ENCODE results near the gene RBMXL3.
"Not testable (repeated sequence)": the region's sequence is repeated elsewhere in the genome, so short reads cannot be mapped to it uniquely, and the experiment has no call there.

The RBMXL3 gene
- 0 to 0.66 (median 0) reads per million in 17 experiments for total RNA-seq

DNA sequence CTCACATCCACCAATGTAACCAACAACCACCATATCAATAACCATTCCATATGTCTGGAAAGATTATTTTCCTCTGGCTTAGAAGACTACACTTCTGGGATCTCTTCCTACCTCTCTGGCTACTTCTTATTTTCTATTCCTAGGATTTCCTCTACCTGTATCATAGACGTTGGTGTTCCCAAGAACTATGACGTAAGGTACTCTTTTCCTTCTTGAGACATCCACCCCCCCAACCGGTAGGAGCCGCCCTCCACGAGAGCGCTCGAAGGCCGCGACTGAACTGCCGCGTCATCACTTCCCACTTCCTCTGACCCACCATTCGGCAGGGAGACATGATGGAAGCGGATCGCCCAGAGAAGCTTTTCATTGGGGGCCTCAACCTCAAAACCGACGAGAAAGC, at the start of gene RBMXL3:
Gene RBMXL3, plus strand, starts transcription at position 301 of the 400 bp plus-strand sequence. Its CDS starts 32 bp downstream, at position 333.
- no peak for DNase-seq

- DNase-seq: no peak
Measured at GRCh38 chrX:115142057-115142456, 47.2 kb upstream of the RBMXL3 start.

DNA sequence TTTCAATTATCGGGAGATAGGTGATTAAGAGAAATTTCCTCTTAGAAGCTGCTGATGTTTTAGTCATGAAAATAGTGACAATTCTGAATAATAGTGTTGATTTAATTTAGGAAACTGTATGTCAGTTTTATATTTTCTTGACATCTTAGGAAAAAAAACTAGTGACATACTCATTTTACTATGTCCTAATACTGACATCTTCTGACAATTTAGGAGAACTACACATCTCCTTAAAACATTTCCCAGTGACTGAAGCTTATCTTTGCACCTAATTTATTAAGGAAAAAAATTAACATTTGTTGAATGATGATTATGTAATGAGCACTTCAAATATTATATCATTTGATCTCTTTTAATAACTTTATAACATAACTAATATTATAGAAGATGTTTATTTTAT, 42.0 kb upstream of the RBMXL3 start:
- DNase-seq: peak in 1 of 4 experiments; percentile 13

DNA sequence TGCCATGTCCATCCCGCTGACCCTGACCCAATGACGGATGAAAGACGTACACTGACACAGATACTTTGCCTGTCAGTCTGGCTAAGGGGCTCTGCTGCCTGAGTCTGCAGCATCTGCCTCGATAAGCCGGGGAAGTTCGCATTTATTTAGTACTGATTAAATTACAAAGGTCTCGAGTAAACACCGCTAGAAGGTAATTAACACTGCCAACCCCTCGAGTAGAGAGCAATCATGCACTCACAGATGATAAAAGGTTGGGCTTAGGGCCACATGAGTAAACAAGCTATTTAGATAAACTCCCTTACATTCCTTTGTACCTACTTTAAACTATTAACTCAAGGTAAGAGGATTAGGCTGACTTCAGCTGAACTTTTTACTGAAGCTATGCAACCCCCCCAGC, 16.0 kb upstream of the RBMXL3 start:
- DNase-seq: no peak

- no peak for DNase-seq
Measured at GRCh38 chrX:115174548-115174947, 14.7 kb upstream of the RBMXL3 start.

- no peak for DNase-seq
Measured at GRCh38 chrX:115177932-115178331, 11.3 kb upstream of the RBMXL3 start.

- DNase-seq: no peak
Measured at GRCh38 chrX:115178473-115178872, 10.7 kb upstream of the RBMXL3 start.

- no peak for DNase-seq
Measured at GRCh38 chrX:115183980-115184379, 5.2 kb upstream of the RBMXL3 start.

- no peak for DNase-seq
Measured at GRCh38 chrX:115189646-115190635, 731 bp downstream of the RBMXL3 start.

- no peak for DNase-seq
Measured at GRCh38 chrX:115190636-115191489, 1.7 kb downstream of the RBMXL3 start.

- no peak for DNase-seq
Measured at GRCh38 chrX:115191490-115192243, 2.5 kb downstream of the RBMXL3 start.

GRCh38 chrX:115192244-115192700, 3.1 kb downstream of the RBMXL3 start:
- no peak for DNase-seq

DNA sequence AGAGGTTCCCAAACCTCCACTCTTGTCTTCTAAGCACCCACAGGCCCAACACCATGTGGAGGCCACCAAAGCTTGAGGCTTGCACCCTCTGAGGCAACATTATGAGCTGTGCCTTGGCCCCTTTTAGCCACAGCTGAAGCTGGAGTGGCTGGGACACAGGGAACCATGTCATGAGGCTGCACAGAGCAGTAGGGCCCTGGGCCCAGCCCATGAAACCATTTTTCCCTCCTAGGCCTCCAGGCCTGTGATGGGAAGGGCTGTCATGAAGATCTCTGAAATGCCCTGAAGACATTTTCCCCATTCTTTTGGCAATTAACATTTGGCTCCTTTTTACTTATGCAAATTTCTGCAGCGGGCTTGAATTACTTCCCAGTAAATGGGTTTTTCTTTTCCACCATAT, 14.8 kb downstream of the RBMXL3 start:
- DNase-seq: no peak

DNA sequence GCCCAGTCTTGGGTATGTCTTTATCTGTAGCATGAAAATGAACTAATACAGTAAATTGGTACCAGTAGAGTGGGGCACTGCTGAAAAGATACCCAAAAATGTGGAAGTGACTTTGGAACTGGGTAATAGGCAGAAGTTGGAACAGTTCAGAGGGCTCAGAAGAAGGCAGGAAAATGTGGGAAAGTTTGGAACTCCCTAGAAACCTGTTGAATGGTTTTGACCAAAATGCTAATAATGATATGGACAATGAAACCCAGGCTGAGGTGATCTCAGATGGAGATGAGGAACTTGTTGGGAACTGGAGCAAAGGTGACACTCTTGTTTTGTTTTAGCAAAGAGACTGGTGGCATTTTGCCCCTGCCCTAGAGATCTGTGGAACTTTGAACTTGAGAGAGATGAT, 20.3 kb downstream of the RBMXL3 start:
- DNase-seq: not testable (repeated sequence)

- DNase-seq: no peak
Measured at GRCh38 chrX:115214151-115214550, 24.9 kb downstream of the RBMXL3 start.

DNA sequence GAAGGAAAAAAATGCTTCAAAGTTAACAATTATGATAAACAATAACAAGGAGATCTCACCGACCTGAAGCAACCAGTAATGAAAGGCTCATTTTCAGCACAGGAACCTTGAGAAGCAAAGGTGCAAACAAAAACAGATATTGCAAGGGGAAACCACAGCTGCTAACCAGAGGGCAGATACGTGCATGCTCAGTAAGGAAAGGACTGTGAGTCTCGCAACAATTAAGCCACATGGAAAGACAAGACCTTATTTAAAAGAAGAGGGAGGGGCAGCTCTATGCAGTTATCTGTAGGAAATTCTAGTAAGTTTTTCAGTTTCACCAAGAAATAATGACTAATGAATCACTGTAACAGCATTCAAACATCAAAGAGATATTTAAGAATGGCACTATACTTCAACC, 25.4 kb downstream of the RBMXL3 start:
- DNase-seq: no peak

- DNase-seq: not testable (repeated sequence)
Measured at GRCh38 chrX:115217346-115217745, 28.1 kb downstream of the RBMXL3 start.

DNA sequence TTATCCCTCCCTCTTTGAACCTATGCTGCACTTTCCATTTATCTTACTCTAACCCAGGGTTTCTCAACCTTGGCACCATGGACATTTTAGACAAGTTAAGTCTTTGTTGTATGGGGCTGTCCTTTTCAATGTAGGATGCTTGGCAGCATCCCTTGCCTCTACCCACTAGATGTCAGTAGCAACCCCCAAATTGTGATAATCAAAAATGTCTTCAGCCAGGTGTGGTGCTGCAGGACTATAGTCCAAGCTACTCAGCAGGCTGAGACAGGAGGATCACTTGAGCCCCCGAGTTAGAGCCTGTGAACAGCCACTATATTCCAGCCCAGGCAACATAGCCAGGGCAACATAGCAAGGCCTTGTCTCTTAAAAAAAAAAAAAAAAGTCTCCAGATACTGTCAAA, 37.7 kb downstream of the RBMXL3 start:
- DNase-seq: no peak

- DNase-seq: no peak
Measured at GRCh38 chrX:115229337-115230003, 40.3 kb downstream of the RBMXL3 start.

- DNase-seq: no peak
Measured at GRCh38 chrX:115232933-115233496, 43.8 kb downstream of the RBMXL3 start.
